Calu3 (cell line): Measurements from ENCODE around the gene ALK. TPM values are rescaled to one million over a fixed set of nuclear protein-coding genes. Genes with fewer than 3 reads are reported as not detected.

Experiments
- BruUV-seq: library from RNA; stranded (reverse); fragments of 400-500 nt; replicated peaks from 2 replicates; lab custom pipeline; 2021; lab: Mats Ljungman, UMichigan
- CTCF ChIA-PET: fragments of 300-600 bp; sonication (Branson Sonifier 250); formaldehyde crosslinking; loops from one replicate; lab custom pipeline; 2022; ENCODE audit warnings: antibody characterized with exemption; lab: Charles Lee
- DNase-seq: peaks from one replicate; pipeline ENCODE4 v3.0.0; 2022
- H3K27ac Mint-ChIP-seq: one replicate; pipeline ENCODE4 v1.8.0; 2022; ENCODE audit warnings: mixed read lengths; ENCODE audit not compliant: unreplicated experiment
- H3K27me3 Mint-ChIP-seq: one replicate; pipeline ENCODE4 v1.8.0; 2022; ENCODE audit warnings: mixed read lengths; ENCODE audit not compliant: unreplicated experiment
- H3K36me3 Mint-ChIP-seq: one replicate; pipeline ENCODE4 v1.8.0; 2022; ENCODE audit warnings: mild to moderate bottlenecking, moderate library complexity, mixed read lengths; ENCODE audit not compliant: insufficient read depth, unreplicated experiment
- H3K4me1 Mint-ChIP-seq: one replicate; pipeline ENCODE4 v1.8.0; 2022; ENCODE audit warnings: mild to moderate bottlenecking, low read depth, mixed read lengths; ENCODE audit not compliant: unreplicated experiment
- H3K4me3 Mint-ChIP-seq: one replicate; pipeline ENCODE4 v1.8.0; 2022; ENCODE audit warnings: mild to moderate bottlenecking, low read depth, moderate library complexity, mixed read lengths; ENCODE audit not compliant: unreplicated experiment
- H3K9me3 Mint-ChIP-seq: one replicate; pipeline ENCODE4 v1.8.0; 2022; ENCODE audit warnings: low read depth, mixed read lengths; ENCODE audit not compliant: unreplicated experiment
- CTCF ChIP-seq: fragments of 200-600 bp; IDR thresholded peaks from one replicate; pipeline ENCODE4 v1.8.0; 2022; ENCODE audit warnings: antibody characterized with exemption; ENCODE audit not compliant: unreplicated experiment
- intact Hi-C: fragments of 100-400 bp; cut with micrococcal nuclease; formaldehyde crosslinking; loops from one replicate; pipeline ENCODE4 v1.10.0; 2022; ENCODE audit not compliant: unreplicated experiment
- total RNA-seq: library from RNA; stranded (reverse); gene quantifications from 2 replicates; pipeline ENCODE4 v1.2.3, GENCODE V29; 2022

ALK gene
- total RNA-seq, 1 experiment from 2014 or later, result not detected

- H3K27ac Mint-ChIP-seq, result no peak overlapping the region
- H3K9me3 Mint-ChIP-seq, result peaks cover 3% of the 10 kb centered on the region
- CTCF ChIA-PET, result no interaction called here
- H3K4me3 Mint-ChIP-seq, result no peak overlapping the region
- no TSS peak for BruUV-seq
- no peaks in the 10 kb centered on the region for H3K36me3 Mint-ChIP-seq
- no peaks in the 10 kb centered on the region for H3K4me1 Mint-ChIP-seq
- no peak for TF ChIP-seq CTCF
- intact Hi-C loops, result no loop called here
- peaks cover 76% of the 10 kb centered on the region for H3K27me3 Mint-ChIP-seq
- DNase-seq, result no peak
These were observed 324.4 kb downstream of the ALK start for GRCh38 chr2:29597035-29597434.

DNA sequence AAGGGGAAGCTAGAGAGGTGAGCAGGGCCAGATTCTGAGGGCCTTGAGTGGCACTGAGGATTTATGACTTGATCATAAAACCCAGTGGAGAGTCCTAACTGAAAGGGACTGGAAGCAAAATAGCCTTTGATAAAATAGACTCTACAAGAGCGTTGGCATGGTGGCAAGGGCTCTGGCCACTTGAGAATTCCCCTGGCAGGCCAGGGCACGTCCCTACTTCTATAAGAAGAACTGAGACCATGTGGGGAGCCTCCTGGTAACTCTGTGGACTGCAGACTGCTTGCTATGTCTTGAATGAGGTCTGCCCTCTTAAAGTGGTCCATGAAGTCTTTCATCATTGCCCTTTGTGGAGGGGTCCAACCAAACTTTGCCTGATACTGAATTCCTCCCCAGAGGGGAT is 324.8 kb downstream of the ALK start:
- no peaks in the 10 kb centered on the region for H3K4me1 Mint-ChIP-seq
- no peaks in the 10 kb centered on the region for H3K36me3 Mint-ChIP-seq
- no TSS peak for BruUV-seq
- H3K27me3 Mint-ChIP-seq, result peaks cover 76% of the 10 kb centered on the region
- no peak for DNase-seq
- intact Hi-C loops, result no loop called here
- H3K27ac Mint-ChIP-seq, result no peak overlapping the region
- H3K4me3 Mint-ChIP-seq, result no peak overlapping the region
- TF ChIP-seq CTCF, result no peak
- CTCF ChIA-PET, result no interaction called here
- peaks cover 3% of the 10 kb centered on the region for H3K9me3 Mint-ChIP-seq

GRCh38 chr2:29591600-29591999 is 329.8 kb downstream of the ALK start:
- Mint-ChIP-seq H3K36me3 (no peaks in the 10 kb centered on the region), H3K4me1 (no peaks in the 10 kb centered on the region), H3K27ac (no peak overlapping the region), H3K4me3 (no peak overlapping the region), H3K27me3 (peaks cover 70% of the 10 kb centered on the region), H3K9me3 (no peaks in the 10 kb centered on the region)
- intact Hi-C loops, result no loop called here
- CTCF ChIA-PET, result interaction anchor here (0.8 kb wide), 1 partner anchor 47 kb away, joined by 5 read pairs; no protein-coding TSS in a partner anchor
- no peak for DNase-seq
- no peak for TF ChIP-seq CTCF
- no TSS peak for BruUV-seq

DNA sequence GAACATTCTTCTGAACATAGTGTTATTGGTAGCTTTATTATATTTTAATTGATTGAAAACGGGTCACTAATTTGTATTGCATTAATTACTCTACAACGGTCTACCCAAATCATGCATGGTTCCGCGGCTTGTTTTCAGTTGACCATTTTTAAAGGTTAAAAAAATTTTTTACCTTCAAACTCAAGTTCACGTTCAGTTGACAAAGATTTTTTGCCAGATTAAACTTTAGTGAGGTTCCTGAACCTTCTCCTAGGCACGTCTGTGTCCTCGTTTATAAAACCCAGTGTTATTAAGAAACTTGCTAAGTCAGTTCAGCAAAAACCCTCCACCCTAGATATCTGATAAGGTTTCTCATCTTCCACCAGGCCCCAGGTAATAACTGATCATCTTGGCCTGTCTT is 331.2 kb downstream of the ALK start:
- no peak for TF ChIP-seq CTCF
- intact Hi-C loops, result no loop called here
- peaks cover 56% of the 10 kb centered on the region for H3K27me3 Mint-ChIP-seq
- no peaks in the 10 kb centered on the region for H3K4me1 Mint-ChIP-seq
- no peaks in the 10 kb centered on the region for H3K9me3 Mint-ChIP-seq
- H3K36me3 Mint-ChIP-seq, result no peaks in the 10 kb centered on the region
- H3K27ac Mint-ChIP-seq, result no peak overlapping the region
- DNase-seq, result no peak
- BruUV-seq, result no TSS peak
- CTCF ChIA-PET, result no interaction called here
- no peak overlapping the region for H3K4me3 Mint-ChIP-seq
